ENCODE results near the gene WNK2.

DNA sequence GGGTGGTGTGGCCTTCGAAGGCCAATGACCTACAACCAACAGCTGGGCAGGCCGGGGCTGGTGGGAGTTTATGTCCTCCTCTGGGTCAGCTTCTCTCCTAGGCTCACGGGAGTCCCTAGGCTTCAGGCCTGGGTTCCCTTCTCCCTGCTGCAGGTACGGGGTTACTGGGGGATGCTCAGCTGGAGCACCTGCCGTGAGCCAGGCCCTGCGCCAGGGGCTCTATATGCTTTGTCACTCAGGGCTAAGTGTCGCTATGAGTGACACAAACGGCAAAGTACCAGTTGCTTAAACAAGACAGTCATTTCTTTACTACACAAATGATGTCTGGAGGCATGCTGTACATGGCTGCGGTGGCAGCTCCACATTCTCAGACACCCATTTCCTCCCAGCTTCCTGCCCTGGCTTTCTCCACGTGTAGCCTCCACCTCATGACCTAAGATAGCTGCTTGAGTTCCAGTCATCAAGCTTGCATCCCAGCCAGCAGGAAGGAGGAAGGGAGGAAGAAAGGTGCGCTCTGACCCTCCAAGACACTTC lies 27.4 kb upstream of the WNK2 start:
- TF ChIP-seq POLR2A (IDR thresholded peaks at IDR 0.05; ENCODE audit: low read depth) (no peak), CTCF (IDR thresholded peaks at IDR 0.05) (no peak), POLR2AphosphoS5 (IDR thresholded peaks at IDR 0.05) (no peak), EP300 (IDR thresholded peaks at IDR 0.05) (no peak)

Data from esophagus muscularis mucosa (tissue), 4 donors.